Smooth muscle cell (in vitro differentiated cells): ENCODE measurements around the gene KIF6. TPM values are rescaled to one million over a fixed set of nuclear protein-coding genes. Genes with fewer than 3 reads are reported as not detected.

ENCODE experiments used
- DNase-seq: peaks from one replicate; lab custom pipeline; 2025; ENCODE audit not compliant: unreplicated experiment; lab: John Stamatoyannopoulos, UW
- H2AFZ ChIP-seq: fragments of 200-600 bp; sonication (generic); 2 replicates; pipeline ENCODE4 v1.6.0; 2016; ENCODE audit warnings: antibody characterized with exemption, low read depth, mild to moderate bottlenecking
- H3F3A ChIP-seq: fragments of 200-600 bp; sonication (generic); 2 replicates; pipeline ENCODE4 v1.6.0; 2017; ENCODE audit warnings: antibody characterized with exemption, low read depth
- H3K27ac ChIP-seq: fragments of 200-600 bp; sonication (generic); 2 replicates; pipeline ENCODE4 v1.5.1; 2016; ENCODE audit warnings: low read depth, mild to moderate bottlenecking
- H3K27me3 ChIP-seq: fragments of 200-600 bp; sonication (generic); 2 replicates; pipeline ENCODE4 v1.6.1; 2016; ENCODE audit warnings: low read depth, mild to moderate bottlenecking
- H3K36me3 ChIP-seq: fragments of 200-600 bp; sonication (generic); 2 replicates; pipeline ENCODE4 v1.5.1; 2016; ENCODE audit warnings: low read depth
- H3K4me1 ChIP-seq: fragments of 200-600 bp; sonication (generic); 2 replicates; pipeline ENCODE4 v1.5.1; 2016; ENCODE audit warnings: low read depth
- H3K4me2 ChIP-seq: fragments of 200-600 bp; sonication (generic); 2 replicates; pipeline ENCODE4 v1.6.0; 2016; ENCODE audit warnings: mild to moderate bottlenecking
- H3K4me3 ChIP-seq: fragments of 200-600 bp; sonication (generic); 2 replicates; pipeline ENCODE4 v1.5.1; 2016; ENCODE audit warnings: mild to moderate bottlenecking
- H3K79me2 ChIP-seq: fragments of 200-600 bp; sonication (generic); 2 replicates; pipeline ENCODE4 v1.6.0; 2016; ENCODE audit warnings: low read depth, mild to moderate bottlenecking
- H3K9ac ChIP-seq: fragments of 200-600 bp; sonication (generic); 2 replicates; pipeline ENCODE4 v1.6.0; 2016; ENCODE audit warnings: low read depth
- H3K9me3 ChIP-seq: fragments of 200-600 bp; sonication (generic); replicated peaks from 2 replicates; pipeline ENCODE4 v1.5.1; 2016; ENCODE audit warnings: low read depth
- H4K20me1 ChIP-seq: fragments of 200-600 bp; sonication (generic); 2 replicates; pipeline ENCODE4 v1.6.0; 2016; ENCODE audit warnings: low read depth
- WGBS: methylation state at CpG from one replicate; pipeline ENCODE4 v1.1.7; 2016; ENCODE audit warnings: low lambda C conversion rate; 5-methylcytosine and 5-hydroxymethylcytosine counted together
- polyA plus RNA-seq: library from polyadenylated mRNA; unstranded; fragments of >200 nt; fragmentation: Nextera tagmentation; extraction: Ambion mirVana; gene quantifications from 2 replicates; pipeline ENCODE4 v1.2.1, GENCODE V29; 2016
- total RNA-seq: library from RNA; depleted of rRNA; stranded (reverse); fragments of >200 nt; gene quantifications from 2 replicates; pipeline ENCODE4 v1.2.3, GENCODE V29; 2014
- TF ChIP-seq, protein P1 (sequence below): fragments of 200-600 bp; sonication (generic); IDR thresholded peaks from 2 replicates; pipeline ENCODE4 v1.5.1; 2017; ENCODE audit warnings: borderline replicate concordance, mild to moderate bottlenecking, antibody characterized with exemption; ENCODE audit not compliant: insufficient read depth, poor library complexity, severe bottlenecking

Gene KIF6
- total and polyA plus RNA-seq, 2 experiments from 2014 or later = 1.1 to 1.5 TPM

GRCh38 chr6:39476670-39477069 is 248.5 kb downstream of the KIF6 start:
- no peaks in the 10 kb centered on the region for H4K20me1 ChIP-seq
- WGBS = 93% methylated on average over 1 of the region's 1 CpG
- H3K4me1 ChIP-seq = no peaks in the 10 kb centered on the region
- H3K9me3 ChIP-seq = no peaks in the 10 kb centered on the region
- H3K4me2 ChIP-seq = no peak overlapping the region
- H3K9ac ChIP-seq = no peak overlapping the region
- H3K4me3 ChIP-seq = no peak overlapping the region
- H3F3A ChIP-seq = no peaks in the 10 kb centered on the region
- TF ChIP-seq, protein P1, sequence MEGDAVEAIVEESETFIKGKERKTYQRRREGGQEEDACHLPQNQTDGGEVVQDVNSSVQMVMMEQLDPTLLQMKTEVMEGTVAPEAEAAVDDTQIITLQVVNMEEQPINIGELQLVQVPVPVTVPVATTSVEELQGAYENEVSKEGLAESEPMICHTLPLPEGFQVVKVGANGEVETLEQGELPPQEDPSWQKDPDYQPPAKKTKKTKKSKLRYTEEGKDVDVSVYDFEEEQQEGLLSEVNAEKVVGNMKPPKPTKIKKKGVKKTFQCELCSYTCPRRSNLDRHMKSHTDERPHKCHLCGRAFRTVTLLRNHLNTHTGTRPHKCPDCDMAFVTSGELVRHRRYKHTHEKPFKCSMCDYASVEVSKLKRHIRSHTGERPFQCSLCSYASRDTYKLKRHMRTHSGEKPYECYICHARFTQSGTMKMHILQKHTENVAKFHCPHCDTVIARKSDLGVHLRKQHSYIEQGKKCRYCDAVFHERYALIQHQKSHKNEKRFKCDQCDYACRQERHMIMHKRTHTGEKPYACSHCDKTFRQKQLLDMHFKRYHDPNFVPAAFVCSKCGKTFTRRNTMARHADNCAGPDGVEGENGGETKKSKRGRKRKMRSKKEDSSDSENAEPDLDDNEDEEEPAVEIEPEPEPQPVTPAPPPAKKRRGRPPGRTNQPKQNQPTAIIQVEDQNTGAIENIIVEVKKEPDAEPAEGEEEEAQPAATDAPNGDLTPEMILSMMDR = no peak
- H3K27me3 ChIP-seq = no peaks in the 10 kb centered on the region
- no peak overlapping the region for H2AFZ ChIP-seq
- DNase-seq = no peak
- no peak overlapping the region for H3K27ac ChIP-seq
- no peaks in the 10 kb centered on the region for H3K79me2 ChIP-seq
- H3K36me3 ChIP-seq = no peaks in the 10 kb centered on the region

GRCh38 chr6:39476151-39476550 is 249.1 kb downstream of the KIF6 start:
- H3K4me2 ChIP-seq = no peak overlapping the region
- no peaks in the 10 kb centered on the region for H3K27me3 ChIP-seq
- no peak overlapping the region for H3K9ac ChIP-seq
- H3K4me3 ChIP-seq = no peak overlapping the region
- H3F3A ChIP-seq = no peaks in the 10 kb centered on the region
- no peaks in the 10 kb centered on the region for H3K36me3 ChIP-seq
- H3K4me1 ChIP-seq = no peaks in the 10 kb centered on the region
- TF ChIP-seq, protein P1 = no peak
- no peaks in the 10 kb centered on the region for H4K20me1 ChIP-seq
- no peak for DNase-seq
- H3K27ac ChIP-seq = no peak overlapping the region
- no peaks in the 10 kb centered on the region for H3K9me3 ChIP-seq
- no peak overlapping the region for H2AFZ ChIP-seq
- 48% methylated on average over 1 of the region's 1 CpG for WGBS
- no peaks in the 10 kb centered on the region for H3K79me2 ChIP-seq

DNA sequence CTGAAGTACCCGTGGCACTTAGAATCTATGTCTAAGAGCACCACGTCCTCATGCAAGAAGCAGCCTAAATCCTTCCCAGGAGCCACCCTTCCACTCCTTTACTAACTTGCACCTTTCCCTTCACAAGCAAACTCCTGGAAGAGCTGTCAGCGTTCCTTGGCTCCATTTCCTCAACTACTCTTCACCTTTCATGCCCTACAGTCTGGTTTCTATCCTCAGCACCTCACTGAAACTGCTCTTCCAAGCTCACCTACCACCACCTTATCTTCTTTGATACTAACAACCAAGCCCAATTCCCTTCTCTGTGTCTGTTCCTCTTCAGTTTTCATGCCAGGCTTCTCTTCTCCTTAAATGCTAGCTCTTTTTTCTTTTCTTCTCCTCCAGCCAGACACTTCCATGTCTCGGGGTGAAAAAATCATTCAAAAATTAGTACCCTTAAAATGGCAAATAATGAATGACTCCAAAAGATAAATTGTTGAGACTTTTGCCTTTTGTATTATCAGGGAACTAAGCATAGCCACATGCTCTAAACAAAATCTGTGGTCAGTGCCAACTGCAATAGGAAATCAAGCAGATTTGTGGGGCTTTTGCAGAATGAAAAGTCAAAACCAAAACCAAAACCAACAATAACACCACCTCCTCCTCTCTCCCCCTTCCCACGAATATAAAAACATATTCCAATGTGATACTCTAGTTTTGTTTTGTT is 253.1 kb downstream of the KIF6 start:
- Histone ChIP-seq H3F3A (no peaks in the 10 kb centered on the region), H2AFZ (no peak overlapping the region), H3K27ac (no peak overlapping the region), H3K27me3 (no peaks in the 10 kb centered on the region), H4K20me1 (no peaks in the 10 kb centered on the region), H3K36me3 (no peaks in the 10 kb centered on the region), H3K4me2 (no peak overlapping the region), H3K4me1 (no peaks in the 10 kb centered on the region), H3K9me3 (no peaks in the 10 kb centered on the region), H3K9ac (no peak overlapping the region), H3K79me2 (no peaks in the 10 kb centered on the region), H3K4me3 (no peak overlapping the region)
- TF ChIP-seq, protein P1 = no peak
- DNase-seq = no peak
- WGBS = 87% methylated on average over 5 of the region's 5 CpGs

- Histone ChIP-seq H3K79me2 (no peaks in the 10 kb centered on the region), H3K9me3 (no peaks in the 10 kb centered on the region), H3K9ac (no peak overlapping the region), H3K4me2 (no peak overlapping the region), H3K27me3 (no peaks in the 10 kb centered on the region), H3K36me3 (no peaks in the 10 kb centered on the region), H2AFZ (no peak overlapping the region), H3K4me1 (no peaks in the 10 kb centered on the region), H3F3A (no peaks in the 10 kb centered on the region), H3K4me3 (no peak overlapping the region), H4K20me1 (no peaks in the 10 kb centered on the region), H3K27ac (no peak overlapping the region)
- DNase-seq = no peak
- 80% methylated on average over 3 of the region's 3 CpGs for WGBS
- TF ChIP-seq, protein P1 = no peak
Observed at GRCh38 chr6:39470506-39470905, 254.7 kb downstream of the KIF6 start.
